Keratinocyte (primary cell): Measurements from ENCODE around the gene SNX30. TPM values are rescaled to one million over a fixed set of nuclear protein-coding genes. Genes with fewer than 3 reads are reported as not detected.

Experiments
- DNase-seq: peaks from one replicate; pipeline ENCODE4 v3.0.0-alpha.2; 2011; ENCODE audit warnings: low read depth, missing footprints, low spot score
- FAIRE-seq: peaks from 2 replicates; lab custom pipeline; 2011; peaks lifted over from hg19 to GRCh38; lab: Jason Lieb, UNC
- H2AFZ ChIP-seq: 2 replicates; pipeline ENCODE4 v1.6.0; 2012; ENCODE audit warnings: low read length, control low read depth, inconsistent platforms; ENCODE audit not compliant: control insufficient read depth
- H3K27ac ChIP-seq: 2 replicates; pipeline ENCODE4 v1.5.1; 2011; ENCODE audit warnings: low read length; ENCODE audit not compliant: control insufficient read depth, insufficient read depth
- H3K27me3 ChIP-seq: 3 replicates; pipeline ENCODE4 v1.6.0; 2011; ENCODE audit warnings: low read length; ENCODE audit not compliant: control insufficient read depth, insufficient read depth; ENCODE audit errors: extremely low read depth
- H3K36me3 ChIP-seq, 2 experiments: 2 replicates in 1 of 2; 3 replicates in 1 of 2; pipeline ENCODE4 v1.5.1; 2011; ENCODE audit warnings: low read length in 2 of 2, mild to moderate bottlenecking in 1 of 2; ENCODE audit not compliant: control insufficient read depth in 2 of 2, insufficient read depth in 2 of 2; ENCODE audit errors: extremely low read depth in 1 of 2
- H3K4me1 ChIP-seq: 3 replicates; pipeline ENCODE4 v1.5.1; 2011; ENCODE audit warnings: low read length; ENCODE audit not compliant: control insufficient read depth, insufficient read depth; ENCODE audit errors: extremely low read depth
- H3K4me2 ChIP-seq: 3 replicates; pipeline ENCODE4 v1.6.0; 2011; ENCODE audit warnings: low read depth, low read length; ENCODE audit not compliant: control insufficient read depth, insufficient read depth; ENCODE audit errors: extremely low read depth
- H3K4me3 ChIP-seq, 3 experiments: fragments of 200-600 bp in 1 of 3; sonication (generic) in 1 of 3; 2 replicates in 2 of 3; 3 replicates in 1 of 3; pipeline ENCODE4 v1.5.1; 2011 to 2016; ENCODE audit warnings: low read length in 3 of 3, mild to moderate bottlenecking in 3 of 3, control low read depth in 2 of 3, inconsistent platforms in 1 of 3, low read depth in 1 of 3, mixed read lengths in 1 of 3, mixed run types in 1 of 3, moderate library complexity in 1 of 3; ENCODE audit not compliant: control insufficient read depth in 2 of 3, insufficient read depth in 2 of 3; ENCODE audit errors: extremely low read depth in 1 of 3
- H3K79me2 ChIP-seq: 2 replicates; pipeline ENCODE4 v1.6.0; 2012; ENCODE audit warnings: low read length; ENCODE audit not compliant: control insufficient read depth, insufficient read depth
- H3K9ac ChIP-seq: 3 replicates; pipeline ENCODE4 v1.6.0; 2011; ENCODE audit warnings: low read length; ENCODE audit not compliant: control insufficient read depth, insufficient read depth; ENCODE audit errors: extremely low read depth
- H3K9me1 ChIP-seq: 3 replicates; pipeline ENCODE4 v1.6.0; 2011; ENCODE audit warnings: low read length; ENCODE audit not compliant: control insufficient read depth, insufficient read depth; ENCODE audit errors: extremely low read depth
- H3K9me3 ChIP-seq: 2 replicates; pipeline ENCODE4 v1.5.1; 2012; ENCODE audit warnings: low read depth, low read length; ENCODE audit not compliant: control insufficient read depth
- H4K20me1 ChIP-seq: 3 replicates; pipeline ENCODE4 v1.6.0; 2011; ENCODE audit warnings: low read length; ENCODE audit not compliant: control insufficient read depth, insufficient read depth; ENCODE audit errors: extremely low read depth
- CTCF ChIP-seq, 3 experiments: IDR thresholded peaks in 1 of 3; conservative IDR thresholded peaks in 1 of 3; optimal IDR thresholded peaks in 1 of 3; 2 replicates in 2 of 3; 3 replicates in 1 of 3; pipeline versions ENCODE3 to v1.5.1; 2011; ENCODE audit warnings: low read length in 3 of 3, mild to moderate bottlenecking in 3 of 3, moderate library complexity in 2 of 3, control low read depth in 1 of 3, inconsistent platforms in 1 of 3; ENCODE audit not compliant: insufficient read depth in 2 of 3; ENCODE audit errors: extremely low read depth in 1 of 3
- EZH2 ChIP-seq: IDR thresholded peaks from one replicate; pipeline ENCODE4 v1.6.1; 2012; ENCODE audit warnings: inconsistent platforms, mild to moderate bottlenecking, low read length, moderate library complexity
- dilution Hi-C: fragments of 300-500 bp; cut with MboI; formaldehyde crosslinking; loops from one replicate; pipeline ENCODE4 v1.7.0; 2020; ENCODE audit warnings: low sequenced_read_pairs; ENCODE audit not compliant: extremely low pct_ligation_motif_present
- polyA plus RNA-seq, 5 experiments: library from polyadenylated mRNA; depleted of rRNA in 3 of 5; stranded (reverse) in 3 of 5; stranded (forward) in 1 of 5; unstranded in 1 of 5; fragments of >200 nt; gene quantifications; 1 replicate in 1 of 5; 2 replicates in 3 of 5; 3 replicates in 1 of 5; pipeline versions ENCODE4 v1.2.1 to v1.2.3, GENCODE V29; 2011 to 2012; ENCODE audit warnings: missing spikeins in 2 of 5, low read depth in 1 of 5, low replicate concordance in 1 of 5

SNX30 gene
- polyA plus RNA-seq, 1 donor (not counting 4 experiments of a cell fraction or from before 2014, with no cell fraction given) = 9.0 TPM

DNA sequence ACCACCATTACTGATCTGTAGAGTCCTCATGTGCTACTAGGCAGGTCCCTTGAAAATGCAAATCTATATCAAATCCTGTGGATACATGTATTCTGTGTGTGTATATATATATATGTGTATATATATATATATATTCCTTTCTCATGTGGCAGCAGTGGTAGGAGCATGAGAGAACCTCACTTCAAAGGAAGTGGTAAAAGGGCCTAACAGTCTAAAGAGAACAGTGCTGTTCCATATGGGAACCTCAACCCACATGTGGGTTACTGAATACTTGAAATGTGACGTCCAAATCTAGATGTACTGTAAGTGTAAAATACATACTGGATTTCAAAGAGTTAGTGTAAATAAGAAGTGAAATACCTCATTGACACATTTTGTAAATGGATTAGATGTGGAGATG, 134.8 kb downstream of the SNX30 start:
- Histone ChIP-seq H3K4me2 (no peak overlapping the region), H3K9me1 (no peaks in the 10 kb centered on the region), H3K9me3 (no peaks in the 10 kb centered on the region), H2AFZ (no peak overlapping the region), H3K9ac (no peak overlapping the region), H3K27me3 (peaks cover 8% of the 10 kb centered on the region), H3K36me3 (no peaks in the 10 kb centered on the region), H3K27ac (no peak overlapping the region), H3K79me2 (no peaks in the 10 kb centered on the region), H3K4me1 (peaks cover 28% of the 10 kb centered on the region), H3K4me3 (no peak overlapping the region), H4K20me1 (no peaks in the 10 kb centered on the region)
- TF ChIP-seq EZH2 = no peak
- no peak for TF ChIP-seq CTCF (optimal IDR thresholded peaks at IDR 0.05 in 1 of 3, IDR thresholded peaks at IDR 0.05 in 1 of 3, conservative IDR thresholded peaks at IDR 0.05 in 1 of 3; ENCODE audit: extremely low read depth in 1 of 3, insufficient read depth in 2 of 3, low read length in 3 of 3)
- no peak for DNase-seq
- dilution Hi-C loops = no loop called here
- FAIRE-seq = no peak

- FAIRE-seq = no peak
Measured at GRCh38 chr9:112886351-112886750, 135.8 kb downstream of the SNX30 start.

More at GRCh38 chr9:112886351-112886750, 135.8 kb downstream of the SNX30 start:
- Histone ChIP-seq H3K4me2 (no peak overlapping the region), H2AFZ (no peak overlapping the region), H3K4me3 (no peak overlapping the region), H3K79me2 (no peaks in the 10 kb centered on the region), H3K4me1 (peaks cover 27% of the 10 kb centered on the region), H3K9me3 (no peaks in the 10 kb centered on the region), H3K9ac (no peak overlapping the region), H4K20me1 (no peaks in the 10 kb centered on the region), H3K27ac (no peak overlapping the region), H3K36me3 (no peaks in the 10 kb centered on the region), H3K9me1 (no peaks in the 10 kb centered on the region), H3K27me3 (peaks cover 17% of the 10 kb centered on the region)
- TF ChIP-seq CTCF (optimal IDR thresholded peaks at IDR 0.05 in 1 of 3, IDR thresholded peaks at IDR 0.05 in 1 of 3, conservative IDR thresholded peaks at IDR 0.05 in 1 of 3; ENCODE audit: extremely low read depth in 1 of 3, insufficient read depth in 2 of 3, low read length in 3 of 3) (no peak), EZH2 (no peak)
- dilution Hi-C loops = no loop called here
- DNase-seq = no peak
